Activated gamma-delta T cell treated with anti-CD3 and anti-CD28 coated beads, Interleukin-2, amount 50 U/mL, for 16 hours (primary cell): ENCODE measurements around the gene BMPR1B.
"Not testable (repeated sequence)": the region's sequence is repeated elsewhere in the genome, so short reads cannot be mapped to it uniquely, and the experiment has no call there.

Source experiments
- DNase-seq: peaks from one replicate; pipeline ENCODE4 v3.0.0-alpha.2; 2020; ENCODE audit warnings: low read depth

BMPR1B gene

DNA sequence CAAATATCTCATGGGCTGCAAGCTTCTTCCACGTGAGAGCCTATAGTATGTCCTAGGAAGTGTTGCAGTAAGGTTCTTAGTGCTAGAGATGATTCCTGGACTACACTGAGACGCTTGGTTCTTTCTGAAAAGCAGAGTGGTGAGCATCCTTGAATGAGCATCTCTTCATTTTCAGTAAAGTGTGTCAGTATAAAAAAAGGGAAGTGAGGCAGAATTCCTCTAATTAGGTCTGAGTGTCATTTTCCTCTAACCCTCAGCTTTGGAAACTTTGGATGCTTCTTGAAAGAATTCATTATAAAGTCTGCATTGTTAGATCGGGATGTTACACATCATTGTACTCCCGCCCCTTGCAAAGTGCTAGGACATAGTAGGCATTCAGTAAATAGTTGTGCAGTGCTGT lies 5.2 kb downstream of the BMPR1B start:
- no peak for DNase-seq

- DNase-seq, result no peak
Measured at GRCh38 chr4:94763500-94763899, 5.7 kb downstream of the BMPR1B start.

DNA sequence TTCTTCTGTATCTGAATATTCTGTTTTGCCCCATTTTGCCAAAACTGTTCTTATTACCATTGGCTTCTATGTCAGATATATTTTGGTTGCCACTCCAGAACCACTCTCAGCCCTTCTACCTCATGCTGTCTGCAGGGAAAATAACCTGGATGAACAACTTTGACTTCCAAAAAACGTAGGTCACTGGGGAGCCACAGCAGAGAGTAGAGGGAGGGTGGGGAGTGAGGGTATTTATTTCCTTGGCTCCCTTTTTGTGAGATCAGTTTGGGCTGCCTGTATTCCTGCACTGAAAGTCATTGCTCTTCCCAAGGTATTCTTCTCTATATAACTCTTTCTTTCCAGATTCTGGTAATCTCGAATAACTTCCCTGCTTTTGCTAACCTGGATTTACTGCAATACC lies 6.3 kb downstream of the BMPR1B start:
- no peak for DNase-seq

DNA sequence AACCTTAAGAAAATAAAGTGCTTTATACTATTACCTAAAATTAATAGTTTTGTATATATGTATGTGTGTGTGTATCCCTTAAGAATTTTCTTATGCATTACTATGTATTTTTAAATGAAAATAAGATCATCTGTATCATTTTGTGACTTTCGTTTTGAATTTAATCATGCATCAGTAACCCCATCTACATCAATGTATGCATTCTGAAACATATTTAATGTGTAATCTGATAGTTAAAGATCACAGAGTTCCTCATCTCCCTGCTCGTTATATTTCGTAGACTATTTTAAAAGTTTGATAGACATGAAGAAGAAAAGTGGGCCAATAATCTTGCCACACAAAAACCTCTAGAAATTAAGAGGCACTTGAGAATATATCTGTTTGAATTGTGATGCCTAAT lies 7.4 kb downstream of the BMPR1B start:
- DNase-seq, result no peak

GRCh38 chr4:94765648-94766047 lies 7.9 kb downstream of the BMPR1B start:
- DNase-seq, result no peak

- DNase-seq, result no peak
Measured at GRCh38 chr4:94766856-94767255, 9.1 kb downstream of the BMPR1B start.

DNA sequence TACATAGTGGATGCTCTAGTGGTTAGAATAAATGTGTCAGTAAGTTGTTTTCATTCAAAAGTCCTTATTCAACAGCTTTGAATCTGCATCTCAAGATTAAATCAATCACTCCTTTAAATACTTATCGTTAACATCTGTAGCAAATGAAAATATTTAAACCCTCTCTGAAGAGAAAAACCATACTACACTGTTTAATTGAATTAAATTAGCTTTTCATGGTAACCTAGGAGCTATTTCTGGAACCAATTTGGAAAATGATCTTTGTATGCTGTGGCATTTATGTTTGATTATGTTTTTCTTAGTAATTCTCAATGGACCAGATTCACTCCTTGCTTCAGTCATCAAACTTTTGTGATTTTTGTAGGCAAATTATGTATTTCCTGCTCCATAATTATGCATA lies 9.7 kb downstream of the BMPR1B start:
- DNase-seq, result no peak

DNA sequence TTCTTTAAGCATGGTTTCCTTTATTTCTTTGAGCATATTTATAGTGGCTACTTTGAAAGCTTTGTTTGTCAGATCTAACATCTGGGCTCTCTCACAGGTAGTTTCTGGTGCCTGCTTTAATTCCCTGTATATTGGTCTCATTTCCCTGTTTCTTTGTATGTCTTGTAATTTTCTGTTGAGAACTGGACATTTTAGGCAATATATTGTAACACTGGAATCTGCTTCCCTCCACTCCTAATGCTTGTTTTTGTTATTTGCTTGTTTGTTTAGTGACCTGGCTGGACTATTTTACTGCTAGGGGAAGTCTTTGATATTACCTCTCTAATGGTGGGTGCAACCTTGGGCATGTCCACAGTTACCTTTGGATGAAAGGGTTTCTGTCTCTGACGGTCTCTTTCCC lies 25.0 kb downstream of the BMPR1B start:
- DNase-seq, result no peak

DNA sequence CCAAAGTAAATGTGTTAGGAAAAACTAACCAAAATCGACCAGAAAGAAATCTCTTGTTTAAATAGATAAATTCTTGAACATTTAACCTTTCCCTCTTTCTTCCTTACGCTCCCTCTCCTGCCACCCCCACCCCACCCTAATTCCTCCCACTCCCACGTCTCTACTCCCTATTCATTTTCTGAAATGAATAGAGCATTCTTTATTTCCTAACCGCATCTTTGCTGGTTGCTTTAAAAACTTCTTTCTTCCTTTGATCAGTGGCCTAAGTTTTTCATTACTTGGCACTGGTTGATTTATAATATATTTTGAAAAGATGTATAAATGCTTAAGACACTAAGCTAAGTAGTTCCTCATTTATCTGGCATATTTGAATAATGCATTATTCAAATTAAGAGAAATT lies 33.9 kb downstream of the BMPR1B start:
- no peak for DNase-seq

- DNase-seq, result no peak
Measured at GRCh38 chr4:94798808-94799207, 41.1 kb downstream of the BMPR1B start.

GRCh38 chr4:94801016-94801415 lies 43.3 kb downstream of the BMPR1B start:
- DNase-seq, result no peak

DNA sequence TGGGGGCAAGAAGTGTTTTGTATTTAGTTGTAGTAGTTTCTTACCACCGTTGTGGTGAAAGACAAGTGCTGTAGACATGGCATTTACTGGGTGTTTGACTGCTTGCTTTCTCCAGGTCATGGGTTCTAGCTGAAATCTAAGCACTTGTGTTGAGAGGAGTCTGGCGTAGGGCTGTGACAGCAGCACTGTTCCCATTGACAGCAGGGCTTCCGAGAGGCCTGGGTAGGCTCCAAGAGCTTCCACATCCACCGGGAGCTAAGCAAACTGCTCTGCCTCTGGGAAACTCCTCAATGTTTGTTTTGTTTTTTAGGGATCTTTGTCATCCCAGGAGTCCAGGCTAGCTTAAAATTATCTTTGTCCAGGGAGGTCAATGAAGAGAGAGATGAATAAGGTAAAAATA lies 44.3 kb downstream of the BMPR1B start:
- DNase-seq, result no peak

- no peak for DNase-seq
Measured at GRCh38 chr4:94803181-94803580, 45.4 kb downstream of the BMPR1B start.

- no peak for DNase-seq
Measured at GRCh38 chr4:94804650-94805049, 46.9 kb downstream of the BMPR1B start.

DNA sequence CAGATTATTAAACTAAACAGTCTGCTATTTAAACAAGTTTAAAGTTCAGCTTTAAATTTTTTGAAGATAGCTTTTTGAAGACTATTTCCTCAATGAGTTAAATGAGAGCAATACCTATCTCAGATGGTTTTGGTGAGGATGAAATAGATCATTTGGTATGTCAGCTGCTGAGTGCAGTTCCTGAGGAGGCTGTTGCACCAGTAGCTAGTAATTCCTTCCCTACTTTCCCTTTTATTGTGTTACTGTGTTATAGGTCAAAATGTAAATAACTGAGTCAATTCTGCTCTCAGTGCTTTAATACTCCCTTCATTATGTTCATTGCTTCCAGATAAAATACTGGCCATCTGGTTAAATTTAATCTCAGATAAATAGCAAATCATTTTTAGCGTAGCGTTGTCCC lies 48.6 kb downstream of the BMPR1B start:
- DNase-seq, result no peak

DNA sequence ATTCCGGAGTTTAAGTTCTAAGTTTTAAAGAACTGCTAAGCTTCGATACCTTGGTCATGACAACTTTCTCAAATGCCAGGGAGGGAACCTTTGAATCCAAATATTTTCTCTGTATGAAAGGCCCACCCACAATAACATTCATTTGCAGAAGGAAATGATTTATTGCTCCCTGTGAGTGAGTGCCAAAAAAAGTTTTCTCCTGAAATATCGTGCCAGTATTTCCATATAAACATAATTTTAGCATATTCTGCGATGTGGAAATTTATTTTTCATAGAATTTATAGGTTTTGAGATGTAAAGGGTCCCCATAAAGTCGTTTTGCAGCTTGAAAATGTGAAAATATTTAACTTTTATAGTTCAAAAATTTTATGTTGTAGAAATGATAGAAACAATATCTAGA lies 53.9 kb downstream of the BMPR1B start:
- no peak for DNase-seq

DNA sequence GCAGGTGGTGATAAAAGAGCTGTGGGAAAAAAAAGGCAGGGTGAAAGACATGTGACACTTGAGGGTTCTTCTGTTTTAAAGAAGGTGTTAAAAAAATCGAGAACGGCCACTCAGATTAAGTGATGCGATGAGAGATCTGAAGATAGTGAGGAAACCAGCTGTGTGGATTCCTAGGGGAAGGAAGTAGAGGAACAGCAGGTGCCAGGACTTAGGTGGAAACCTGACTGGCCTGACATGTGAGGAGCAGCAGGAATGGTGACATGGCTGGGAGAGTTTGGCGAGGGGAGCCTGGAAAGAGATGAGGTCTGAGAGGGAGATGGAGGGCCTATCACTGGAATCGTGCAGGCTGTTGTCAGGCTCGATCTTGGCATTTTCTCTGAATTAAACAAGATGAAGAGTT lies 55.5 kb downstream of the BMPR1B start:
- DNase-seq, result no peak

GRCh38 chr4:94814237-94814636 lies 56.5 kb downstream of the BMPR1B start:
- no peak for DNase-seq

DNA sequence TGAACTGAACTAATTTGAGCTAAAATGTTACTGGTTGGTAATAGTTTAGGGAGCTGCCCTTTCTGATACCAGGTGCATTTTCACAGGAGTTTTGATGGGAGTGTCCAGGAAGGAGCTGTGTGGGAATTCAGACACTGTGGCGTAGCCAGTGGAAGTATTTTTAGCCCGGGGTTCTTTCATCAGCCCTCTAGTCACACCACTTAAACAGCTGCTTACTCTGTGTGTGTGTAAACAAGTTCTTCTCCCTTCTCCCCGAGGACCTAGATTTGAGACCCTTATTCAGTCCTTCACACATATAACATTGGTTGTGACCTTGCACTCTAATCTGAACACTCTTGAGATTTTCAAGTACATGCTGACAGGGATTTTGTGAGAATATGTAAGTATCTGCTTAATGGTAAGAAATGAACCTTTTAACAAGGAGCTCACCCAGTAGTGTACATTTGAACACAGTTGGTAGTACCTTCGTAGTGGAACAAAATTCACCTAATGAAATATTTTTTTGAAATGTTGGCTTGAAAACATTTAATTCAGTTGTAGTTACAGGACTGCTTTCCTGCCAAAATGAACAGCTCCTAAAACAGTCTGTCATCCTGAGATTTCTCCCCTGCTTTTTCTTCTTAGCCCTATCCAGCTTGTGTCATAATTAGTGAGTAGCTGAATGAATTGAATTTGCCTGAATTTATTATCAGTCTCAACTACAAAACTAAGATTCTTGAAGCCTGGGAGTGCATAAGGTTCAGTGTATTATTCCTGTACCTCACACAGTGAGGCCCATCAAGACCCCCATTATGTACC lies 61.8 kb downstream of the BMPR1B start:
- DNase-seq, result no peak

DNA sequence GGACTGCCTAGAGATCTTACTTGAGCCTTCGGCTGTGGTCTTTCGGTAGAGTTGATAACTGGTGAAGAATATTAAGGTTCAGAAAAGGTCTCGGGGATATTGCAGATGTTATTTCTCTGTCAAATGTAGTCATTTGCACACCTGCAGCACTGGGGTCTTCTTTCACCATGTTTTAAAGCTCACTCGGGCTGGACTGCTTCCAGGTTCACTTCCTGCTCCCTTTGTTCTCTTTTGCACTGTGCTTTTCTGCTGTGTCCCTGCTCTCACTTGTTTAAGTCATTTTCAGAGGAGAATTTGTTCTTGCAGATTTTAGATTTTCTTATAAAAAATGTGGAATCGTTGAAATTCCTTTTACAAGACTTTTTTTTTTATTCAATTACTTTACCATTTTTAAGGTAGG lies 68.5 kb downstream of the BMPR1B start:
- DNase-seq, result no peak

- DNase-seq, result no peak
Measured at GRCh38 chr4:94827481-94828110, 69.8 kb downstream of the BMPR1B start.

GRCh38 chr4:94828882-94829281 lies 71.1 kb downstream of the BMPR1B start:
- DNase-seq, result no peak

DNA sequence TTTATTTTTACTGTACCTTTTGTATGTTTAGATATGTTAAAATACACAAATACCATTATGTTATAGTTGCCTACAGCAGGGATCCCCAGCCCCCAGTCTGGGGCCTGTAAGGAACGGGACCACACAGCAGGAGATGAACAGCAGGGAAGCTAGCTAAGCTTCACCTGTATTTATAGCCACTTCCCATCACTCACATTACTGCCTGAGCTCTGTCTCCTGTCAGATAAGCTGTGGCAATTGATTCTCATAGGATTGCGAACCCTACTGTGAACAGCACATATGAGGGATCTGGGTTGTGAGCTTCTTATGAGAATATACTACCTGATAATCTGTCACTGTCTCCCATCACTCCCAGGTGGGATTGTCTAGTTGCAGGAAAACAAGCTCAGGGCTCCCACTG lies 73.9 kb downstream of the BMPR1B start:
- no peak for DNase-seq

GRCh38 chr4:94832329-94832728 lies 74.6 kb downstream of the BMPR1B start:
- not testable (repeated sequence) for DNase-seq
